NCI-H1694 (cell line): ENCODE data around the gene ZNF296.
"Not testable (repeated sequence)": the region's sequence is repeated elsewhere in the genome, so short reads cannot be mapped to it uniquely, and the experiment has no call there.

ENCODE experiments used
- DNase-seq: peaks from one replicate; lab custom pipeline; 2025; lab: John Stamatoyannopoulos, UW

The ZNF296 gene

DNA sequence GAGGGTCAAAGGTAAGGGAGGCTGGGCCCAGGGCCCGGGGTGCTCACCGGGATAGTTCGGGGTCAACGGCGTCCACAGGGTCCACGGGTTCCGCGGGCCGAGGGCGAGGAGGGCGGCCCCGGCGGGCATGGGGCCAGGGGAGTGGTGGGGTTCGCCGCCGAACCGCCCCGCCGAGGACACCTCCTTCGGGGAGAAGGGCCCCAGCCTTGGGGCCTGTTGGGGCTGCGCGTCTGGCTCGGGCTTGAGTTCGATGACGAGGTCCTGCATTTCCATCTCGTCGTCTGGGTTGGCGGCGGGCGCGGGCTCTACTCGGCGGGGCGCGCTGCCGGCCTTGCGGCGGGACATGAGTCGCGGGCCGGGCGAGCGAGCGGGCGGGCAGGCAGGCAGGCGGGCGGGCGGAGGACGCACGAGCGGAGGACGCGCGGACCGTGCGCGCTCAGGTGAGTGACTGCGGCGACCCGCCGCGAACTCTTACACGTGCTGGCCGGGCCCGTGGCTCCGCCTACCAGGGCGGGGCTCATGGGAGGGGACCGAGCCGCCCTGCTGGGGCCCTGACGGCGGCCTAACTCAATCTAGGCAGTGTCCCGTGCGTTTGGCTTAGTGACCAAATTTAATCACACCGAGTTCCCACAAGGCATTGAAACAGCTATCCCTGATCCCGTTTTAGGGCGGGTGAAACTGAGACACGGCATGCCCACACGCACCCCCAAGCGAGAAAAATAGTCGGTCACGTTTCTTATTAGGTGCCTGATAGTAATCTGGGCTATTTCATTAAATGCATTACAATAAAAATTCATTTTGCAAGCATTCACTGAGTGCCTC, at the start of gene ZNF296:
Gene ZNF296 (minus strand): TSS at position 450 of the 822 bp plus-strand sequence. CDS start 105 bp downstream, at position 345.
- DNase-seq = no peak

DNA sequence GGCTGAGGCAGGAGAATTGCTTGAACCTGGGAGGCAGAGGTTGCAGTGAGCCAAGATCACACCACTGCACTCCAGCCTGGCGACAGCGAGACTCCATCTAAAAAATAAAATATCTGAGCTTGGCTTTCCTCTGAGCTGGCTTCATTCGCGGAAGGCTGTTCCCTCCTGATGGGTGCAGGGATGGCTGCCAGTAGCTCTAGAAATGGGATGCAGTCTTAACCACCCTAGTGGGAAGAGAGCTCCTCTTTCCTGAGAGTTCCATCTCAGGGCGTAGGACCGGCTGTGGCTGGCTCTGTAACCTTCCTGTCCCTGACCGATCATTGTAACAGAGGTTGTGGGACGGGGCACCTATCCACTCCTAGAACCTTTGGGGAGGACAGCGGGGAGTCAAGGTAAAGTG, 49.1 kb upstream of the ZNF296 start:
- no peak for DNase-seq

DNA sequence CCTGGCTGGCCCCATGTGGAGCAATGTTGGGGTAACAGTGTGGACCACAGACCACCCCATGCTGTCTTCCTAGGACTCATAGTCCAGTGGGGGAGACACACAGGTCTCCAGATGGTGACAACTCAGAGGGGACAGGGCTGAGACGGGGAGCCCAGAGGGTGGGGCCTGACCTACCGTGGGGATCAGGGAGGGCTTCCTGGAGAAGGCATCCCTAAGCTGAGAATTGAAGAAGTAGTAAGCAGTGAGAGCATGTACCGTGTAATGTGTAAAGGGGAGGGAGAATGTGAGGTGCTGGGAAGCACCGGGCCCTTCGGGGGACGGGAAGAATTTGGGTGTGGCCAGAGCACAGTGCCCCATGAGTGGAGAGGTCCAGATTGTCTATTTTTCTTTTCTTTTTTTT, 47.7 kb upstream of the ZNF296 start:
- no peak for DNase-seq

DNA sequence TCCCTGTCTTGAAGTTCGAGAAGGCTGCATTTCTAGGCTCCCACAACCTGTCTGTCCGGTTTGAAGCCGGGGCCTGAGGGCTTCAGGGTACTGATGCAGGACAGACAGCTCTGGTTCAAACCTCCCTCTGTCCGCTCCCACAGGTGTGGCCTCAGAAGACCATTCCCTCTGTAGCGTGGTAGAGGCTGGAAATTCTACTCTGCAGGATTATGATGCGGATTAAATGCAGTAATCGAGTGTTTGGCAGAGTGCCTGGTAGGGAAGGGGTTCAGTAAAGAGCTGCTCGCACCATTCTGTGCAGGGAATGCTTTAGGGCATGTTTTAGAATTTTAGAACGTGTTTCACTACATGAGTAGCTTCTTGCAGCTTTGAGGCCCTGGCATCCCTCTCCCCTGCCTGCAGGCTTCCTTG, 47.2 kb upstream of the ZNF296 start:
- DNase-seq = no peak

GRCh38 chr19:45122832-45123231, 46.6 kb upstream of the ZNF296 start:
- no peak for DNase-seq

DNA sequence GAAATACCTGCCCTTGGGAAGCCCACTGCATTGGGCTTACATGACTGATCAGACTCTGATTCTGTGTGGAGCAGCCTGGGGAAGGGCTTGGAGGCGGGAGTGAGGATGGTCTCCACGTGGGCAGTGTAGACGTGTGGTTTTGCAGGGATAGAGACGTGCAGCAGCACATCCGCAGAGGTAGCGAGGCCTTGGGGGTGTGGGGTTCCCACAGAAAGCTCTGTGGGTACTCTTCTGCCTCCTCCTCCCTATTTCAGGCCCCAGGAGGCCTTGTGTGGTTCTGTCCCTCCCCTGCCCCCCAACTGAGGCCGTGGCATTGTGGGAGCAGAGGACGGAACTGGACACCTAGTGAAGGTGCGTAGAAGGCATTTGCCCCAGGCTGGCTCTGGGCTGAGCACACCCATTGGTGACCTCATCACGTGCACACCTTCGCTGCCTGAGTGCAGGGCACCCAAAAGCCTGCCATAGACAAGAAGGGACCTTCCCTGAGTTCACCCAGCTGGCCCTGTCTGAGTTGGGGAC, 45.6 kb upstream of the ZNF296 start:
- no peak for DNase-seq

GRCh38 chr19:45119582-45119981, 43.3 kb upstream of the ZNF296 start:
- no peak for DNase-seq

- not testable (repeated sequence) for DNase-seq
Measured at GRCh38 chr19:45118591-45119355, 42.5 kb upstream of the ZNF296 start.

DNA sequence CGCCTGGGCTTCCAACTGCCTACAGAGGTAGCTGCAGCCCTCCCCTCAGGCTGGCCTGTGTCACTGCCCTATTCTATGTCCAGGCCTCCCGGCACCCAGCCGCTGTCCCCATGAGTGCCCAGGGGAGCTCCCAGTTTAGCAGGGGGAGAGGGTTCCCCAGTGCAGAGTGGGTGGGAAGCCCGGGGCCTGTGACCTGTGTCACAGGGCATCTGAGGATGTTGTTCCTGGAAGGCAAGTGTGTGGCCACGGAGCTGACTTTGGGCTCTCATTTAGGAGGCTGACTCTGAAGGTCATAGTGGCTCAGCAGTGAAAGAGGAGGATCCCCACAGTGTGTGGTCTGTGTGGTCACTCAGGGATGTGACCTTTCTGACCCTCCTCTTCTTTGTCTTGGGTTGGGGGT, 41.8 kb upstream of the ZNF296 start:
- no peak for DNase-seq

- DNase-seq = no peak
Measured at GRCh38 chr19:45117671-45118070, 41.4 kb upstream of the ZNF296 start.

DNA sequence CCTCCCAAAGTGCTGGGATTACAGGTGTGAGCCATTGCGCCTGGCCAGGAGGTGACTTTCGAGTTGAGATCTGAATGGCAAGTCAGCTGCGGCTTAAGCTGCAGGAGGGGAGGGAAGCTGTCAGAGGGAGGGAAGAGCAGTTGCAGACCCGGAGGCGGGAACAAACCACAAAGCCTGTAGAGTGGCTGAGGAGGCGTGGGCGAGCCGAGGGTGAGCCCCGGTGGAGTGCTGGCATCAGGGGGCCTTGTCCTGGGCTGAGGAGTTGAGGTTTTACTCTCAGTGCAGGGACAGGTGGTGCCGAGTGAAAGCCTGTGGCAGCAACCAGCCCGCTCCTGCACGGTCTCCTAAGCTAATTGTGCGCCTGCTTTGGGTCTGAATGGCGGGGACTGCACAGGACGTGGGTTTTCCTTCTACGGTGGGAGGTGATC, 40.9 kb upstream of the ZNF296 start:
- DNase-seq = no peak

DNA sequence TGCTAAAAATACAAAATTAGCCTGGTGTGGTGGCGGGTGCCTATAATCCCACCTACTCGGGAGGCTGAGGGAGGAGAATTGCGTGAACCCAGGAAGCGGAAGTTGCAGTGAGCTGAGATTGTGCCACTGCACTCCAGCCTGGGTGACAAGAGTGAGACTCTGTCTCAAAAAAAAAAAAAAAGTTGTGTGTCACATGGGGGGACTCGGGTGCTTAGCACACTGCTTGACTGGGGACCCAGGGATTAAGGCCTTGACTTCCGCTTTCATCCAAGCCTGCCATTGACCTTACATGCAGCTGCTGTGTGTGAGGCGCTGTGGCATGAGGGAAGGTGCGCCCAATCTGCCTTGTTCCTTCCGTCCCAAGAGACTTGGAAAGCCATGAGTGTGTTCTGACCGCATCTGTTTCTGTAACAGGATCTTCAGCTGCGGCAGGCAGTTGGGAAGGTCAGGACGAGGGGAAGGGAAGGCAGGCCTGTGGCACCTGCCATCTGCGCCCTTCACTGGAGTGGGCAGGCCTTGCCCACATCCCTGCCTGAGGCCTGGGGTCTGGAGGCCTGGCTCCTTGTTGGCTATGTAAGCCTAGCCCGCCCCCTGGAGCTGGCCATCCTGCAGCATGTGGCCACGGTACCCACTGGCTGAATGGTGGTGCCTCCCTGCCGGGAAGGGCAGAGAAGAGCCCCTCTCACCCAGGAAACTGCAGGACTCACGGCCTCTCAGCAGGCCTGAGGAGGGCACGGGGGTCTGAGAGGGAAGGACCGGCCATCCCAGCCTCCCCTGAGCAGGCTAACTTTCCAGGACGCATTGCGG, 39.7 kb upstream of the ZNF296 start:
- no peak for DNase-seq

DNA sequence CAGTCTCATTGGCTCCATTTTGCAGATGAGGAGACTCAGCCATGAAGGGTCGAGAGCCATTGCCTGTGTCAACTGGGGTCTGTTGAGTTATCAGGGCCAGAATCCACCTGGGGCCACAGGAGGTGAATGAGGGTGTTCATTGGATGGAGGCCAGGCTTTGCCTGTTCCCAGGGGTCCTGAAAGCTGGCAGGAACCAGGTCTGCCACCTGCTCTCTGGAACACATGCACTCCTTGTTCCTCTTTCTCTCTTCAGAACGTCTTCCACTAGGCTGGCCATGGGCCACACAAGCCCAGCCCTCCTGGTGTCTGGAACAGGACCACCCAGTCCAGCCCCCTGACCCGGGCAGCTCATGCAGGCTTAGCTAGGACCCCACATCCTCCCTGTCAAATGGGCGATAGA, 37.8 kb upstream of the ZNF296 start:
- no peak for DNase-seq

- no peak for DNase-seq
Measured at GRCh38 chr19:45113628-45114027, 37.4 kb upstream of the ZNF296 start.

DNA sequence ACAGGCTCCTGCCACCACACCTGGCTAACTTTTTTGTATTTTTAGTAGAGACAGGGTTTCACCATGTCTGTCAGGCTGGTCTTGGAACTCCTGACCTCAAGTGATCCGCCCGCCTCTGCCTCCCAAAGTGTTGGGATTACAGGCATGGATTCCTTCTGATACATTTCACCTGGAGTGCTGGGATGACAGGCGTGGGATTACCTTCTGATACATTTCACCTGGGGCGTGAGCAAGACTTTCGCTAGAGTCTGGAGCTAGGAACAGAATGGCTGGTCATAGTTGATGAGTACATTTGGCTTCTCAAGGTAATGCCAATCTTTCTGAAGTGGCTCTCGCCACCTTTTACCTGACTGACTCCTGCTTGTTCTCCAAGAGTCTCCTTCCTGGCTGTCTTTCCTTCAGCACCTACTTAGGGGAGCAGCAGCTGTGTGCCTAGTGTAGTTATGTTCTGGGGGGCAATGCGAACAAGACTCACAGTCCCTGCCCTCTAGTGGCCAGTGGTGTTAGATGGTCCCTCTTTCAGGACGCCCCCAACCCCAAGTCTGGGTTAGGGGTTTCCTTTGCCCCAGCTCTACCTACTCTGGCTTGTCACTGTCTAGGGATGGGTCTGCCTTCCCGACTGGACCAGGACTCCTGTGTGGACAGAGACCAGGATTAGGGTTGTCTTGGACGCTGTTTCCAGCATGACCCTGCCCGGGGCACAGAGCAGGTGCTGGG, 36.0 kb upstream of the ZNF296 start:
- no peak for DNase-seq

- DNase-seq = no peak
Measured at GRCh38 chr19:45110851-45111266, 34.6 kb upstream of the ZNF296 start.

GRCh38 chr19:45107621-45108150, 31.4 kb upstream of the ZNF296 start:
- no peak for DNase-seq

- not testable (repeated sequence) for DNase-seq
Measured at GRCh38 chr19:45106363-45106762, 30.1 kb upstream of the ZNF296 start.

DNA sequence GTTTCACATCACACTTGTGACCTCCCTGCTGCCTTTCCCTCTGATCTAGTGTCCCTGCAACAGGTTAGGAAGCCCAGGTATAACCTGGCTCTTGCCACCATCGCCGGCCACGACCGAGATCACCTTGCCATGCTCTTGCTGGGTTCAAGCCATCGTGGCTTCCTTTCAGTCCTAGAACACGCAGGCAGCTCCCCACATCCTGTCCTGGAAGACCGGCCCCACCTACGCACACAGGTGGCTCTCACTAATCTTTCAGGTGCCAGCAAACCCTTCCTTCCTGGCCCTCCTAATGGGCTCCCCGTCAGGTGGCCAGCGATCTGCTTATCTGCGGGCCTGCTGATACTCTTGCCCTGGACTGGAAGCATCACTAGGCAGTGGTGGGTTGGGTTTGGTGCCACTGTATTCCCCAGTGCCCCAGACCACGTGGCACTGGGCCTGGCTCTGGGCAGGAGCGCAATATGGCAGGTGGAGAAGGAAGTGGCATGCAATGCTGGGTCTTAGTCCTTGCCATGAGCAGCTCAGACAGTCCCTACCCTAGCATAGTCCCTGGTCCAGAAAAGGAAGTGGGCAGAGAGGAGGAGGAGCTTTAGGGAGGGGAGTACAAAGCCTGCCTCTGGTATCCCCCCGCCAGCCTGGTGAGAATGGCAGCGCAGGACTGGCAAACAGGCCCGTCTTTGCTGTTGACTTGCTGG, 28.5 kb upstream of the ZNF296 start:
- no peak for DNase-seq

- DNase-seq = no peak
Measured at GRCh38 chr19:45103508-45104319, 27.4 kb upstream of the ZNF296 start.
